Fibroblast of the aortic adventitia (primary cell): Measurements from ENCODE around the gene PGM5. TPM values are rescaled to one million over a fixed set of nuclear protein-coding genes. Genes with fewer than 3 reads are reported as not detected.

Experiments
- DNase-seq: peaks from one replicate; pipeline ENCODE4 v3.0.0-alpha.2; 2010; ENCODE audit warnings: low read depth
- H3K4me3 ChIP-seq: 2 replicates; pipeline ENCODE4 v1.5.1; 2011; ENCODE audit warnings: low read depth, mild to moderate bottlenecking, control low read depth, low read length, moderate library complexity
- total RNA-seq: library from RNA; depleted of rRNA; stranded (reverse); fragments of >200 nt; gene quantifications from 2 replicates; pipeline ENCODE4 v1.2.3, GENCODE V29; 2012; ENCODE audit warnings: low replicate concordance
- TF ChIP-seq, protein P1 (sequence below): IDR thresholded peaks from 2 replicates; pipeline ENCODE4 v1.5.1; 2011; ENCODE audit warnings: mild to moderate bottlenecking, low read length, control low read depth, inconsistent platforms; ENCODE audit not compliant: insufficient read depth

PGM5 gene
- total RNA-seq, 1 donor = 8.0 TPM

DNA sequence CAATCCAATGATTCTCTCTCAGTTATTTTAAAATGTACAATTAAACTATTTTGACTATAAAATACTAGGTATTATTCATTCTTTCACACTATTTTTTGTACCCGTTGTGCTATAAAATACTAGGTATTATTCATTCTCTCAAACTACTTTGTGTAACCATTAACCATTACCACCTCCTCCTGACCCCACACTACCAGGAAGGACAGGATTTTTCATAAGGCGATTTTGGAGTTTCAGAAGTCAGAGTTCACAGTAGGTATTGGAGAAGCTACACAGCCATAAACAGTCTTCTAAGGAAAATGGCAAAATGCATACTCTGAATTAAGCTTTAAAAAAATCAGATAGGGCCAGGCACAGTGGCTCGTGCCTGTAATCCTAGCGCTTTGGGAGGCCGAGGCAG, 219.4 kb downstream of the PGM5 start:
- DNase-seq = no peak

GRCh38 chr9:68577774-68578591, 221.6 kb downstream of the PGM5 start:
- TF ChIP-seq, protein P1, sequence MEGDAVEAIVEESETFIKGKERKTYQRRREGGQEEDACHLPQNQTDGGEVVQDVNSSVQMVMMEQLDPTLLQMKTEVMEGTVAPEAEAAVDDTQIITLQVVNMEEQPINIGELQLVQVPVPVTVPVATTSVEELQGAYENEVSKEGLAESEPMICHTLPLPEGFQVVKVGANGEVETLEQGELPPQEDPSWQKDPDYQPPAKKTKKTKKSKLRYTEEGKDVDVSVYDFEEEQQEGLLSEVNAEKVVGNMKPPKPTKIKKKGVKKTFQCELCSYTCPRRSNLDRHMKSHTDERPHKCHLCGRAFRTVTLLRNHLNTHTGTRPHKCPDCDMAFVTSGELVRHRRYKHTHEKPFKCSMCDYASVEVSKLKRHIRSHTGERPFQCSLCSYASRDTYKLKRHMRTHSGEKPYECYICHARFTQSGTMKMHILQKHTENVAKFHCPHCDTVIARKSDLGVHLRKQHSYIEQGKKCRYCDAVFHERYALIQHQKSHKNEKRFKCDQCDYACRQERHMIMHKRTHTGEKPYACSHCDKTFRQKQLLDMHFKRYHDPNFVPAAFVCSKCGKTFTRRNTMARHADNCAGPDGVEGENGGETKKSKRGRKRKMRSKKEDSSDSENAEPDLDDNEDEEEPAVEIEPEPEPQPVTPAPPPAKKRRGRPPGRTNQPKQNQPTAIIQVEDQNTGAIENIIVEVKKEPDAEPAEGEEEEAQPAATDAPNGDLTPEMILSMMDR = no peak
- DNase-seq = no peak
- no peak overlapping the region for H3K4me3 ChIP-seq

More for the DNA sequence above, 219.4 kb downstream of the PGM5 start:
- no peak overlapping the region for H3K4me3 ChIP-seq
- TF ChIP-seq, protein P1 = no peak

Other genes with a start within 250 kb of the PGM5 start
- 21.0 and 38.3 TPM in 2 replicates for gene ZNG1C, start 114.6 kb upstream of the PGM5 start, total RNA-seq
- 0.09 TPM in 1 of 2 replicates, not detected in the other for gene FOXD4L3, start 53.7 kb upstream of the PGM5 start, total RNA-seq
- gene TMEM252, start 184.3 kb downstream of the PGM5 start, total RNA-seq = not detected in 2 replicates